ENCODE data around the gene RAB7B. TPM values are rescaled to one million over a fixed set of nuclear protein-coding genes. Genes with fewer than 3 reads are reported as not detected.
A peak's percentile ranks its signal among the peaks of the same experiment; 100 is the strongest.

RAB7B gene
- total and polyA plus RNA-seq, 9 of the 15 experiments (the other 6 are each of a cell fraction or from before 2014, with no cell fraction given): 0.03 to 0.29 (median 0.07) TPM; not detected in 4

GRCh38 chr1:206001476-206001888, 1.7 kb downstream of the RAB7B start:
- no TSS peak for BruUV-seq (replicated peaks)
- ChIA-PET CTCF (ENCODE audit: low intra/inter-chr PET ratio) (no interaction called here), POLR2A (no interaction called here)
- DNase-seq (ENCODE audit: extremely low read depth in 1 of 4, low spot score in 3 of 4) (peak; percentile 72 to 86 (median 80)), FAIRE-seq (no peak), ATAC-seq (peak; percentile 86)
- Histone ChIP-seq H3K36me3 (ENCODE audit: control insufficient read depth, insufficient read depth, low read length) (no peaks in the 10 kb centered on the region), H3K9ac (ENCODE audit: insufficient read depth in 1 of 2, low read depth in 2 of 2, low read length in 2 of 2) (0 out of 4 replicates have a peak overlapping the region, but pooled peaks of 1 of the 2 experiments have one; percentile 10), H3K9me1 (ENCODE audit: control insufficient read depth, insufficient read depth, low read length) (no peaks in the 10 kb centered on the region), H3K4me3 (no peak overlapping the region), H3K9me3 (replicated peaks; ENCODE audit: control insufficient read depth, insufficient read depth, low read depth, low read length) (no peaks in the 10 kb centered on the region), H3K4me1 (replicated peaks in 1 of 2; ENCODE audit: control insufficient read depth in 2 of 2, insufficient read depth in 2 of 2, low read length in 2 of 2) (peaks cover 8 to 16% of the 10 kb centered on the region in 2 experiments), H3K27ac (ENCODE audit: extremely low read depth, low read depth, low read length) (peak overlapping the region; percentile 1; the same call in 1 of the 3 replicates), H4K20me1 (replicated peaks; ENCODE audit: control insufficient read depth, insufficient read depth, low read length) (no peaks in the 10 kb centered on the region; the same call in 1 of the 2 replicates), H2AFZ (ENCODE audit: low read depth, low read length) (no peak overlapping the region; the same call in 1 of the 2 replicates), H3K27me3 (ENCODE audit: control insufficient read depth in 2 of 2, insufficient read depth in 2 of 2, low read length in 2 of 2) (peaks cover 9 to 62% of the 10 kb centered on the region in 2 experiments; a peak in 4 of 5 replicates), H3K4me2 (ENCODE audit: insufficient read depth, low read length) (peak overlapping the region; percentile 64), H3K79me2 (ENCODE audit: control insufficient read depth, insufficient read depth, low read length) (no peaks in the 10 kb centered on the region)
- WGBS (ENCODE audit: insufficient coverage, low coverage, missing lambda C conversion rate): 0% methylated on average over 3 of the region's 3 CpGs
- in situ Hi-C loops (cut with MboI): no loop called here
- intact Hi-C loops (cut with micrococcal nuclease): no loop called here
- no peak for TF ChIP-seq ADNP (tag; IDR thresholded peaks at IDR 0.05)
- no peak for TF ChIP-seq HCFC1 (IDR thresholded peaks at IDR 0.05; ENCODE audit: low read depth, low read length)
- TF ChIP-seq ETS2 (tag; IDR thresholded peaks at IDR 0.05; ENCODE audit: borderline replicate concordance, poor library complexity, severe bottlenecking): no peak
- TF ChIP-seq CREB3 (tag; conservative IDR thresholded peaks at IDR 0.05; ENCODE audit: low read depth): no peak
- no peak for TF ChIP-seq CHD4 (IDR thresholded peaks at IDR 0.05; ENCODE audit: insufficient read depth, insufficient replicate concordance, low read depth, low read length, poor library complexity, severe bottlenecking)
- TF ChIP-seq ATF3 (IDR thresholded peaks at IDR 0.05): peak; percentile 94
- TF ChIP-seq ATF3 (CRISPR knock-in tag; conservative IDR thresholded peaks at IDR 0.05): 0 out of 2 replicates have a peak, but pooled peaks have one; percentile 24
- peak; percentile 64 for TF ChIP-seq NEUROD1 (IDR thresholded peaks at IDR 0.05; ENCODE audit: borderline replicate concordance, low read depth, low read length, partially characterized antibody)
- TF ChIP-seq HDAC1 (IDR thresholded peaks at IDR 0.05): 0 out of 4 replicates have a peak, but pooled peaks of 1 of the 2 experiments have one; percentile 16
- no peak for TF ChIP-seq CREM (IDR thresholded peaks at IDR 0.05; ENCODE audit: low read depth)
- TF ChIP-seq RNF2 (IDR thresholded peaks at IDR 0.05): no peak
- no peak for TF ChIP-seq POU5F1 (IDR thresholded peaks at IDR 0.05; ENCODE audit: borderline replicate concordance, low read depth, low read length, partially characterized antibody)
- TF ChIP-seq, protein P1, sequence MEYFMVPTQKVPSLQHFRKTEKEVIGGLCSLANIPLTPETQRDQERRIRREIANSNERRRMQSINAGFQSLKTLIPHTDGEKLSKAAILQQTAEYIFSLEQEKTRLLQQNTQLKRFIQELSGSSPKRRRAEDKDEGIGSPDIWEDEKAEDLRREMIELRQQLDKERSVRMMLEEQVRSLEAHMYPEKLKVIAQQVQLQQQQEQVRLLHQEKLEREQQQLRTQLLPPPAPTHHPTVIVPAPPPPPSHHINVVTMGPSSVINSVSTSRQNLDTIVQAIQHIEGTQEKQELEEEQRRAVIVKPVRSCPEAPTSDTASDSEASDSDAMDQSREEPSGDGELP (CRISPR knock-in tag; IDR thresholded peaks at IDR 0.05; ENCODE audit: borderline replicate concordance): peak; percentile 53
- TF ChIP-seq, protein P2, sequence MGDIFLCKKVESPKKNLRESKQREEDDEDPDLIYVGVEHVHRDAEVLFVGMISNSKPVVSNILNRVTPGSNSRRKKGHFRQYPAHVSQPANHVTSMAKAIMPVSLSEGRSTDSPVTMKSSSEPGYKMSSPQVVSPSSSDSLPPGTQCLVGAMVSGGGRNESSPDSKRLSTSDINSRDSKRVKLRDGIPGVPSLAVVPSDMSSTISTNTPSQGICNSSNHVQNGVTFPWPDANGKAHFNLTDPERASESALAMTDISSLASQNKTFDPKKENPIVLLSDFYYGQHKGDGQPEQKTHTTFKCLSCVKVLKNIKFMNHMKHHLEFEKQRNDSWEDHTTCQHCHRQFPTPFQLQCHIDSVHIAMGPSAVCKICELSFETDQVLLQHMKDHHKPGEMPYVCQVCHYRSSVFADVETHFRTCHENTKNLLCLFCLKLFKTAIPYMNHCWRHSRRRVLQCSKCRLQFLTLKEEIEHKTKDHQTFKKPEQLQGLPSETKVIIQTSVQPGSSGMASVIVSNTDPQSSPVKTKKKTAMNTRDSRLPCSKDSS (IDR thresholded peaks at IDR 0.05; ENCODE audit: low read depth, partially characterized antibody): no peak
- TF ChIP-seq ZNF121 (CRISPR knock-in tag; conservative IDR thresholded peaks at IDR 0.05): no peak
- TF ChIP-seq THAP7 (CRISPR knock-in tag; IDR thresholded peaks at IDR 0.05): no peak
- TF ChIP-seq ZNF583 (CRISPR knock-in tag; IDR thresholded peaks at IDR 0.05): no peak
- no peak for TF ChIP-seq ZNF561 (CRISPR knock-in tag; conservative IDR thresholded peaks at IDR 0.05)
